ENCODE results near the gene BNIP3.

Gene BNIP3

GRCh38 chr10:132021046-132021445, 39.3 kb upstream of the BNIP3 start:
- Histone ChIP-seq H3K9me3 (replicated peaks in 1 of 11) (peaks cover 0 to 9% (median 0%) of the 10 kb centered on the region in 11 experiments; a peak in 2 of 22 replicates), H3K27me3 (peaks cover 9 to 20% (median 12%) of the 10 kb centered on the region in 11 experiments; a peak in 21 of 22 replicates), H3K4me1 (peaks cover 0 to 11% (median 2%) of the 10 kb centered on the region in 10 experiments; a peak in 6 of 20 replicates), H3K9ac (no peak overlapping the region), H3K36me3 (no peaks in the 10 kb centered on the region), H3K4me3 (no peak overlapping the region), H4K20me1 (peaks cover 0 to 5% (median 0%) of the 10 kb centered on the region in 11 experiments; a peak in 1 of 22 replicates), H3K27ac (no peak overlapping the region), H3K4me2 (no peak overlapping the region)
- TF ChIP-seq Cebpa-rat (IDR thresholded peaks at IDR 0.05) = no peak

- H3K4me2 ChIP-seq = no peak overlapping the region
- H3K36me3 ChIP-seq = no peaks in the 10 kb centered on the region
- peaks cover 0 to 11% (median 4%) of the 10 kb centered on the region in 10 experiments; a peak in 6 of 20 replicates for H3K4me1 ChIP-seq
- TF ChIP-seq Cebpa-rat (IDR thresholded peaks at IDR 0.05) = no peak
- peaks cover 0 to 9% (median 0%) of the 10 kb centered on the region in 11 experiments; a peak in 2 of 22 replicates for H3K9me3 ChIP-seq (replicated peaks in 1 of 11)
- H3K9ac ChIP-seq = no peak overlapping the region
- H3K4me3 ChIP-seq = no peak overlapping the region
- H3K27ac ChIP-seq = no peak overlapping the region
- peaks cover 0 to 5% (median 0%) of the 10 kb centered on the region in 11 experiments; a peak in 1 of 22 replicates for H4K20me1 ChIP-seq
- peaks cover 9 to 20% (median 12%) of the 10 kb centered on the region in 11 experiments; a peak in 21 of 22 replicates for H3K27me3 ChIP-seq
Measured at GRCh38 chr10:132020456-132020855, 38.7 kb upstream of the BNIP3 start.

- H3K36me3 ChIP-seq = no peaks in the 10 kb centered on the region
Measured at GRCh38 chr10:132019366-132019765, 37.6 kb upstream of the BNIP3 start.

GRCh38 chr10:132018446-132018845, 36.7 kb upstream of the BNIP3 start:
- peaks cover 2 to 4% (median 3%) of the 10 kb centered on the region in 11 experiments; a peak in 21 of 22 replicates for H3K27me3 ChIP-seq
- no peak for TF ChIP-seq Cebpa-rat (IDR thresholded peaks at IDR 0.05)
- no peak overlapping the region for H3K27ac ChIP-seq
- H3K4me2 ChIP-seq = no peak overlapping the region
- no peak overlapping the region for H3K9ac ChIP-seq
- H3K36me3 ChIP-seq = no peaks in the 10 kb centered on the region
- peaks cover 0 to 9% (median 0%) of the 10 kb centered on the region in 11 experiments; a peak in 3 of 22 replicates for H3K9me3 ChIP-seq (replicated peaks in 1 of 11)
- peaks cover 0 to 11% (median 7%) of the 10 kb centered on the region in 10 experiments; a peak in 9 of 20 replicates for H3K4me1 ChIP-seq
- 0 out of 22 replicates have a peak, but pooled peaks cover 0 to under 1% (median 0%) of the 10 kb centered on the region in 11 experiments for H4K20me1 ChIP-seq
- H3K4me3 ChIP-seq = no peak overlapping the region

More at GRCh38 chr10:132019366-132019765, 37.6 kb upstream of the BNIP3 start:
- Histone ChIP-seq H3K9ac (no peak overlapping the region), H4K20me1 (peaks cover 0 to 5% (median 0%) of the 10 kb centered on the region in 11 experiments; a peak in 1 of 22 replicates), H3K4me3 (no peak overlapping the region), H3K4me2 (no peak overlapping the region), H3K27me3 (peaks cover 9 to 13% (median 11%) of the 10 kb centered on the region in 11 experiments; a peak in 21 of 22 replicates), H3K27ac (no peak overlapping the region), H3K4me1 (peaks cover 0 to 11% (median 5%) of the 10 kb centered on the region in 10 experiments; a peak in 6 of 20 replicates), H3K9me3 (replicated peaks in 1 of 11) (peaks cover 0 to 9% (median 0%) of the 10 kb centered on the region in 11 experiments; a peak in 3 of 22 replicates)
- TF ChIP-seq Cebpa-rat (IDR thresholded peaks at IDR 0.05) = no peak

- H3K27me3 ChIP-seq = no peaks in the 10 kb centered on the region
- no peak for TF ChIP-seq Cebpa-rat (IDR thresholded peaks at IDR 0.05)
- no peak overlapping the region for H3K4me3 ChIP-seq
- H3K4me1 ChIP-seq = peaks cover 0 to 14% (median 2%) of the 10 kb centered on the region in 10 experiments; a peak in 6 of 20 replicates
- no peak overlapping the region for H3K4me2 ChIP-seq
- no peaks in the 10 kb centered on the region for H3K36me3 ChIP-seq
- no peaks in the 10 kb centered on the region for H4K20me1 ChIP-seq
- H3K27ac ChIP-seq = no peak overlapping the region
- H3K9ac ChIP-seq = no peak overlapping the region
- peaks cover 0 to 9% (median 0%) of the 10 kb centered on the region in 11 experiments; a peak in 3 of 22 replicates for H3K9me3 ChIP-seq (replicated peaks in 1 of 11)
Measured at GRCh38 chr10:132016514-132016913, 34.8 kb upstream of the BNIP3 start.

GRCh38 chr10:132011445-132011844, 29.7 kb upstream of the BNIP3 start:
- Histone ChIP-seq H3K36me3 (no peaks in the 10 kb centered on the region), H3K9me3 (replicated peaks in 1 of 11) (peaks cover 0 to 4% (median 0%) of the 10 kb centered on the region in 11 experiments; a peak in 1 of 22 replicates), H3K4me3 (no peak overlapping the region), H3K27ac (no peak overlapping the region), H4K20me1 (no peaks in the 10 kb centered on the region), H3K4me2 (no peak overlapping the region), H3K27me3 (no peaks in the 10 kb centered on the region), H3K9ac (no peak overlapping the region), H3K4me1 (peaks cover 0 to 14% (median 2%) of the 10 kb centered on the region in 10 experiments; a peak in 6 of 20 replicates)
- TF ChIP-seq Cebpa-rat (IDR thresholded peaks at IDR 0.05) = no peak

- Histone ChIP-seq H3K4me2 (no peak overlapping the region), H4K20me1 (no peaks in the 10 kb centered on the region), H3K27ac (no peak overlapping the region), H3K27me3 (no peaks in the 10 kb centered on the region), H3K9ac (no peak overlapping the region), H3K9me3 (replicated peaks in 1 of 11) (peaks cover 0 to 4% (median 0%) of the 10 kb centered on the region in 11 experiments; a peak in 1 of 22 replicates), H3K4me1 (peaks cover 0 to 14% (median 2%) of the 10 kb centered on the region in 10 experiments; a peak in 6 of 20 replicates), H3K4me3 (no peak overlapping the region), H3K36me3 (no peaks in the 10 kb centered on the region)
- TF ChIP-seq Cebpa-rat (IDR thresholded peaks at IDR 0.05) = no peak
Measured at GRCh38 chr10:132011024-132011423, 29.3 kb upstream of the BNIP3 start.

GRCh38 chr10:132010483-132010882, 28.8 kb upstream of the BNIP3 start:
- Histone ChIP-seq H3K4me2 (no peak overlapping the region), H3K9me3 (replicated peaks in 1 of 11) (peaks cover under 1 to 7% (median 1%) of the 10 kb centered on the region in 11 experiments; a peak in 16 of 22 replicates), H3K9ac (no peak overlapping the region), H3K36me3 (no peaks in the 10 kb centered on the region; a peak in 1 of 22 replicates), H3K4me1 (peaks cover 0 to 14% (median under 1%) of the 10 kb centered on the region in 10 experiments; a peak in 6 of 20 replicates), H4K20me1 (no peaks in the 10 kb centered on the region), H3K4me3 (no peak overlapping the region), H3K27ac (no peak overlapping the region), H3K27me3 (no peaks in the 10 kb centered on the region)
- TF ChIP-seq Cebpa-rat (IDR thresholded peaks at IDR 0.05) = no peak

GRCh38 chr10:132009575-132009974, 27.9 kb upstream of the BNIP3 start:
- no peak overlapping the region for H3K4me2 ChIP-seq
- no peak overlapping the region for H3K4me3 ChIP-seq
- no peaks in the 10 kb centered on the region for H3K27me3 ChIP-seq
- no peaks in the 10 kb centered on the region; a peak in 1 of 22 replicates for H3K36me3 ChIP-seq
- peaks cover 6 to 12% (median 8%) of the 10 kb centered on the region in 11 experiments; a peak in 16 of 22 replicates for H3K9me3 ChIP-seq (replicated peaks in 1 of 11)
- H3K27ac ChIP-seq = no peak overlapping the region
- TF ChIP-seq Cebpa-rat (IDR thresholded peaks at IDR 0.05) = no peak
- peaks cover 0 to 12% (median 0%) of the 10 kb centered on the region in 10 experiments; a peak in 5 of 20 replicates for H3K4me1 ChIP-seq
- no peaks in the 10 kb centered on the region for H4K20me1 ChIP-seq
- no peak overlapping the region for H3K9ac ChIP-seq
